CD4-positive, alpha-beta T cell treated with Interleukin-4 for 1 hour (primary cell): Measurements from ENCODE around the gene TMEM229B.

Experiments used
- DNase-seq, 2 donors: peaks; one replicate each; pipeline ENCODE4 v3.0.0-alpha.2; 2020 to 2022

TMEM229B gene

GRCh38 chr14:67449096-67449495 is 39.4 kb downstream of the TMEM229B start:
- no peak for DNase-seq

- DNase-seq: no peak
Observed at GRCh38 chr14:67447033-67447381, 41.5 kb downstream of the TMEM229B start.

GRCh38 chr14:67446371-67447032 is 42.0 kb downstream of the TMEM229B start:
- DNase-seq: no peak

- DNase-seq: no peak
Observed at GRCh38 chr14:67444395-67444794, 44.1 kb downstream of the TMEM229B start.

- DNase-seq: no peak
Observed at GRCh38 chr14:67442139-67442906, 46.2 kb downstream of the TMEM229B start.

- DNase-seq: no peak
Observed at GRCh38 chr14:67441672-67442071, 46.8 kb downstream of the TMEM229B start.

GRCh38 chr14:67441256-67441655 is 47.3 kb downstream of the TMEM229B start:
- DNase-seq: no peak

GRCh38 chr14:67440513-67440912 is 48.0 kb downstream of the TMEM229B start:
- no peak for DNase-seq

- no peak for DNase-seq
Observed at GRCh38 chr14:67438969-67439368, 49.6 kb downstream of the TMEM229B start.

- no peak for DNase-seq
Observed at GRCh38 chr14:67436006-67436866, 52.3 kb downstream of the TMEM229B start.

- DNase-seq: no peak
Observed at GRCh38 chr14:67435603-67436002, 52.9 kb downstream of the TMEM229B start.

- DNase-seq: no peak
Observed at GRCh38 chr14:67432050-67432564, 56.4 kb downstream of the TMEM229B start.

GRCh38 chr14:67429510-67430205 is 58.9 kb downstream of the TMEM229B start:
- no peak for DNase-seq

- DNase-seq: no peak
Observed at GRCh38 chr14:67428501-67429031, 60.0 kb downstream of the TMEM229B start.

- peak; percentile 80 to 81 for DNase-seq
Observed at GRCh38 chr14:67426983-67427606, 61.4 kb downstream of the TMEM229B start.

- DNase-seq: no peak
Observed at GRCh38 chr14:67426161-67426560, 62.4 kb downstream of the TMEM229B start.

- DNase-seq: no peak
Observed at GRCh38 chr14:67425608-67426007, 62.9 kb downstream of the TMEM229B start.

GRCh38 chr14:67424539-67424938 is 64.0 kb downstream of the TMEM229B start:
- DNase-seq: no peak

GRCh38 chr14:67423424-67423823 is 65.1 kb downstream of the TMEM229B start:
- DNase-seq: no peak

GRCh38 chr14:67421356-67422224 is 66.9 kb downstream of the TMEM229B start:
- DNase-seq: no peak
